Tibial artery (tissue), 4 donors: ENCODE results near the gene ASPSCR1.
A peak's percentile ranks its signal among the peaks of the same experiment; 100 is the strongest.

Experiments
- DNase-seq, 2 donors: peaks; one replicate each; pipeline ENCODE4 v3.0.0-alpha.2; 2019
- H3K27ac ChIP-seq, 2 donors: fragments of 200-600 bp; sonication (generic) in 1 of 2; 1 replicate in 1 of 2; 2 replicates in 1 of 2; pipeline ENCODE4 v1.5.1; 2018 to 2019; ENCODE audit warnings: mild to moderate bottlenecking in 1 of 2
- H3K27me3 ChIP-seq, 2 donors: fragments of 200-600 bp; sonication (generic) in 1 of 2; one replicate each; pipeline versions ENCODE4 v1.5.1 to v1.6.0; 2016 to 2019
- H3K36me3 ChIP-seq, 3 donors: fragments of 200-600 bp; sonication (generic) in 2 of 3; one replicate each; pipeline ENCODE4 v1.5.1; 2016 to 2019; ENCODE audit warnings: mild to moderate bottlenecking in 2 of 3
- H3K4me1 ChIP-seq, 4 donors: fragments of 200-600 bp; sonication (generic) in 2 of 4; 1 replicate in 3 of 4; 2 replicates in 1 of 4; pipeline ENCODE4 v1.5.1; 2016 to 2019
- H3K4me3 ChIP-seq, 2 donors: fragments of 200-600 bp; sonication (generic) in 1 of 2; 1 replicate in 1 of 2; 2 replicates in 1 of 2; pipeline ENCODE4 v1.5.1; 2018 to 2019; ENCODE audit warnings: mild to moderate bottlenecking in 2 of 2
- H3K9me3 ChIP-seq, 3 donors: fragments of 200-600 bp; sonication (generic) in 1 of 3; one replicate each; pipeline ENCODE4 v1.5.1; 2016 to 2019
- intact Hi-C: fragments of 100-400 bp; cut with DNase I; formaldehyde crosslinking; loops from one replicate; pipeline ENCODE4 v1.15.0; 2023; ENCODE audit warnings: low total_unique reads
- TF ChIP-seq, protein P1 (sequence below), 2 experiments: fragments of 200-600 bp in 1 of 2; fragments of 450-650 bp in 1 of 2; IDR thresholded peaks; one replicate each; pipeline ENCODE4 v1.5.1; 2017 to 2019; ENCODE audit warnings: antibody characterized with exemption in 2 of 2, mild to moderate bottlenecking in 1 of 2, moderate library complexity in 1 of 2

Gene ASPSCR1

DNA sequence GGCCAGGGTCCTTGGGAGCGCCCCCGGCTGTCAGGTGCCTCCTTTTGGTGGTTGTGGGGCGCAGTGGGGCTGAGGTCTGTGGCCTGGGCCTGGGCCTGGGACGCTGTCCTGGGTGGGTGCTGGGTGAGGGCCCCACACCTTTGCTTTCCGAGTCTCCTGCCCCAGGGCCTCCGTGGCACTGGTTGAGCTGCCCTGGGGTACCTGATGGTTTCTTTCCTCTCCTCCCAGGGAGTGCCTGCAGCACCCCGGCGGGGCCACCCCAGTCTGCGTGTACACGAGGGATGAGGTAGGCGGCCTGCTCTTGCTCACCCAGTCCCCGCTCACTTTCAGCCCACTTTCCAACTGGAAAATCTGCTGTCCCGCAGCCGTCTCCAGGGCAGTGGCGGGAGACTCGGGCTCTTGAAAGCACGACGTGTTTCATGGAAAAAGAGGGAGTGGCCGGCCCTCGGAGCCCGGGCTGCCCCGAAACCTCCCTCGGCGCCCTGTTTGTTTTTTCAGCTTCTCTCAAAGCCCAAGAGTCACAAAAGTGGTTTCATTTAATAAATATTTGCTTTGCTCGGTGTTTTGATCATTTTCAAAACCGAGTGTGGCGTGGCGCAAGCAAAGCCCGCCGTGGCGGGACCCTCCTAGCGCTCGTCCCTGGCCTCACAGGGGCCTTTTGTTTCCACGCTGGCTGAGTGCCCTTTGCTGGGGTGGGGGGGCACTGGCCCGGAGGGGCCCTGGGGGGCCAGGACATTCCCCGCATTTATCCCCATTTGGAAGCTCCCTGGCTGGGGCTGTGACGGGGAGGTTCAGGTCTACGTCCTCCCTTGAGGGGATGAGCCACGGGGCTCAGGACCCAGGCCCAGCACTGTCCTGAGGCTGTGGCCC lies 17.4 kb downstream of the ASPSCR1 start:
- peaks cover 0 to 21% (median 18%) of the 10 kb centered on the region in 4 donors for H3K4me1 ChIP-seq
- no peak overlapping the region for H3K4me3 ChIP-seq
- H3K27me3 ChIP-seq = no peaks in the 10 kb centered on the region
- intact Hi-C loops = no loop called here
- DNase-seq = no peak
- no peaks in the 10 kb centered on the region for H3K9me3 ChIP-seq
- H3K27ac ChIP-seq = no peak overlapping the region
- TF ChIP-seq, protein P1, sequence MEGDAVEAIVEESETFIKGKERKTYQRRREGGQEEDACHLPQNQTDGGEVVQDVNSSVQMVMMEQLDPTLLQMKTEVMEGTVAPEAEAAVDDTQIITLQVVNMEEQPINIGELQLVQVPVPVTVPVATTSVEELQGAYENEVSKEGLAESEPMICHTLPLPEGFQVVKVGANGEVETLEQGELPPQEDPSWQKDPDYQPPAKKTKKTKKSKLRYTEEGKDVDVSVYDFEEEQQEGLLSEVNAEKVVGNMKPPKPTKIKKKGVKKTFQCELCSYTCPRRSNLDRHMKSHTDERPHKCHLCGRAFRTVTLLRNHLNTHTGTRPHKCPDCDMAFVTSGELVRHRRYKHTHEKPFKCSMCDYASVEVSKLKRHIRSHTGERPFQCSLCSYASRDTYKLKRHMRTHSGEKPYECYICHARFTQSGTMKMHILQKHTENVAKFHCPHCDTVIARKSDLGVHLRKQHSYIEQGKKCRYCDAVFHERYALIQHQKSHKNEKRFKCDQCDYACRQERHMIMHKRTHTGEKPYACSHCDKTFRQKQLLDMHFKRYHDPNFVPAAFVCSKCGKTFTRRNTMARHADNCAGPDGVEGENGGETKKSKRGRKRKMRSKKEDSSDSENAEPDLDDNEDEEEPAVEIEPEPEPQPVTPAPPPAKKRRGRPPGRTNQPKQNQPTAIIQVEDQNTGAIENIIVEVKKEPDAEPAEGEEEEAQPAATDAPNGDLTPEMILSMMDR (IDR thresholded peaks at IDR 0.05) = no peak
- H3K36me3 ChIP-seq = peaks cover 0 to 30% (median 7%) of the 10 kb centered on the region in 3 donors

DNA sequence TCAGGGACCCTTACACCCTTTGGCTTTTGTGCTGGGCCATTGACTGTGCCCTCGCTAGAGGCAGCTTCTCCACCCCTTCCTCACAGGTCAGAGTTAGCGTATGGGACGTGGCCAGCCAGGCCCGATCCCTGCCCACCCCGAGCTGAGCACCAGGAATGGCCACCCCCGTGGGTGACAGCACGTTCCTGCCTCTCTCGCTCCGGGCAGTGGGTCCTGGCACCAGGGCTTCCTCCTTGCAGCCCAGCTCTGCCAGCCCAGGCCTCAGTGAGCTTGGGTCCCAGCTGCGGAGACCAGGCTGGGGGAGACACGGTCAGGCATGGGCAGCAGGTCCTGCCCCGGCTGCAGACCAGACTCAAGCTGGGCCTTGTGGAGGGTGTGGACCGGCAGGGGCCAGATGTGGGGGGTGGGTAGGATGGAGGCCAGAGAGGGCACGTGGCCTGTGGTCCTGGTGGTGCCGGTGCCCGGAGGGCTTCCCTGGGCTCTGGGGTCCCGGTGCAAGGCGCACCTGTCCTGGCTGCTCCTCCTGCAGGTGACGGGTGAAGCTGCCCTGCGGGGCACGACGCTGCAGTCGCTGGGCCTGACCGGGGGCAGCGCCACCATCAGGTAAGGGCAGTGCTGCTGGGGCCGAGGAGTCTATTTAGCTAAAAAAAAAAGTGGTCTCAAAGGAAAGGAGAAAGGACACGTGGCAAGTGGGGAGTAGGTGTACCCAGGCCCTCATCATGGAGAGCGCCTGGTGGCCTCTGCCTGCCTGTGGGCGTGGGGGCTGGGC lies 18.2 kb downstream of the ASPSCR1 start:
- peaks cover 0 to 21% (median 18%) of the 10 kb centered on the region in 4 donors for H3K4me1 ChIP-seq
- intact Hi-C loops = no loop called here

DNA sequence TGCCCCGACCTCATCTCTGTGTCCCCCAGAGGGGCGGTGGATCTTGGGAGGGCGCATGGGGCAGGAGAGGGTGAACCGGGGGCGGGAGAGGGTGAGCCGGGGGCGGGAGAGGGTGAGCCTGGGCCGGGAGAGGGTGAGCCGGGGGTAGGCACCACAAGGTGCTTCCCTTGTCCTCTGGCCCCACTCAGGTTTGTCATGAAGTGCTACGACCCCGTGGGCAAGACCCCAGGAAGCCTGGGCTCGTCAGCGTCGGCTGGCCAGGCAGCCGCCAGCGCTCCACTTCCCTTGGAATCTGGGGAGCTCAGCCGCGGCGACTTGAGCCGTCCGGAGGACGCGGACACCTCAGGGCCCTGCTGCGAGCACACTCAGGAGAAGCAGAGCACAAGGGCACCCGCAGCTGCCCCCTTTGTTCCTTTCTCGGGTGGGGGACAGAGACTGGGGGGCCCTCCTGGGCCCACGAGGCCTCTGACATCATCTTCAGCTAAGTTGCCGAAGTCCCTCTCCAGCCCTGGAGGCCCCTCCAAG lies 18.9 kb downstream of the ASPSCR1 start:
- H3K36me3 ChIP-seq = peaks cover 0 to 30% (median 7%) of the 10 kb centered on the region in 3 donors
- no peak overlapping the region for H3K27ac ChIP-seq
- no peaks in the 10 kb centered on the region for H3K9me3 ChIP-seq
- H3K4me3 ChIP-seq = no peak overlapping the region
- H3K4me1 ChIP-seq = peaks cover 0 to 16% (median 14%) of the 10 kb centered on the region in 4 donors
- no peaks in the 10 kb centered on the region for H3K27me3 ChIP-seq
- intact Hi-C loops = no loop called here
- DNase-seq = peak in 1 of 2 donors; percentile 58
- TF ChIP-seq, protein P1 (IDR thresholded peaks at IDR 0.05) = no peak

More for the DNA sequence above, 18.2 kb downstream of the ASPSCR1 start:
- peaks cover 0 to 30% (median 7%) of the 10 kb centered on the region in 3 donors for H3K36me3 ChIP-seq
- H3K27ac ChIP-seq = no peak overlapping the region
- H3K27me3 ChIP-seq = no peaks in the 10 kb centered on the region
- peak in 1 of 2 donors; percentile 56 for DNase-seq
- no peaks in the 10 kb centered on the region for H3K9me3 ChIP-seq
- H3K4me3 ChIP-seq = no peak overlapping the region
- TF ChIP-seq, protein P1 (IDR thresholded peaks at IDR 0.05) = no peak

DNA sequence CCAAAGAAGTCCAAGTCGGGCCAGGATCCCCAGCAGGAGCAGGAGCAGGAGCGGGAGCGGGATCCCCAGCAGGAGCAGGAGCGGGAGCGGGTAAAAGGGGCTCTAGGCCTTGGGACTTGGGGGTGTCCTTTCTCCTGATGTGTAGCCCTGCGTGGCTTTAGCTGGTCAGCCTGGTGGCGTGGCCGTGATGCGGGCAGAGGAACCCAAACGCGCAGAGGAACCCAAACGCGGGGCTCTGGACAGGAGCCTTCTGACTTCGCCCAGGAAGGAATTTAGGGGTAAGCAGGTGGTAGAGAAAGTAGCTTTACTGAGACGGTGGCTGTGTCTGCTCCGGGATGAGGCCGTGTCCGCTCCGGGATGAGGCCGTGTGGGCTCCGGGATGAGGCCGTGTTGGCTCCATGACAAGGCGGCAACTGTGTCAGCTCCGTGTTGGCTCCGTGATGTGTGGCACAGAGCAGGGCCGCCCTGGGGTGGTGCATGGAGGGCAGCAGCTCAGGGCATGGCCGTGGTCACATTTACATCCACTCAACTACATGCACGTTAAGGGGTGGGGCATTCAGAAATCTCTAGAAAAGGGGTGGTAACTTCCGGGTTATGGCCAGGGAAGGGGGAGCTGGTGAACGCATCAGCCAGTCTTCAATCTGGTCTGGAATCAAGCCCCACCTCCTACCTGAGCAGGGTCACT lies 19.5 kb downstream of the ASPSCR1 start:
- no peak for DNase-seq
- Histone ChIP-seq H3K27me3 (no peaks in the 10 kb centered on the region), H3K36me3 (peaks cover 0 to 30% (median 7%) of the 10 kb centered on the region in 3 donors), H3K9me3 (no peaks in the 10 kb centered on the region), H3K4me3 (no peak overlapping the region), H3K4me1 (peaks cover 0 to 10% (median 8%) of the 10 kb centered on the region in 4 donors), H3K27ac (no peak overlapping the region)
- intact Hi-C loops = no loop called here
- TF ChIP-seq, protein P1 (IDR thresholded peaks at IDR 0.05) = no peak

DNA sequence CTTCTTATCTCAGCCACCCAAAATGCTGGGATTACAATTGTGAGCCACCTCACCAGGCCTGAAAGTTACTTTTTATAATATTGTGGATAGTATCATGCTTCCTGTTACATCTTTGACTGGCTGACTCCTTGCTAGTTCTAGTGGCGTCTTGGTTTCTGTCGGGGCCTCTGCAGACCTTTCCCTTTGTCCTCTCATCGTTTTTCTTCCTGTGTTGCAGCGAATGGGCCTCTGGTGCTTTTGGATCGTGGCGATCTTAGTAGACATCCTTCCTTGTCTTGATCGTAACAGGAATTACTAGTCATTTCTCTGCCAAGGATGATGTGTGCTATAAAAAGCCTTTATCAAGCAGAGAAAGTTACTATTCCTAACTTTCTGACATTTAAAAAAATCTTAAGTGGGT lies 20.8 kb downstream of the ASPSCR1 start:
- Histone ChIP-seq H3K4me3 (no peak overlapping the region), H3K9me3 (no peaks in the 10 kb centered on the region), H3K27me3 (no peaks in the 10 kb centered on the region), H3K4me1 (peaks cover 0 to 10% (median 5%) of the 10 kb centered on the region in 4 donors), H3K36me3 (peaks cover 0 to 30% (median 7%) of the 10 kb centered on the region in 3 donors), H3K27ac (no peak overlapping the region)
- TF ChIP-seq, protein P1 (IDR thresholded peaks at IDR 0.05) = no peak
- intact Hi-C loops = no loop called here
- no peak for DNase-seq
